Measurements from ENCODE around the gene FES.

The FES gene

GRCh38 chr15:90930861-90931574 lies 46.7 kb downstream of the FES start:
- Mint-ChIP-seq H3K27ac (peak overlapping the region; percentile 99), H3K36me3 (ENCODE audit: low read depth) (no peaks in the 10 kb centered on the region), H3K4me1 (peaks cover 52% of the 10 kb centered on the region), H3K27me3 (no peaks in the 10 kb centered on the region), H3K4me3 (peak overlapping the region; percentile 98), H3K9me3 (no peaks in the 10 kb centered on the region)
- DNase-seq, result peak; percentile 12
- ATAC-seq, result no peak

DNA sequence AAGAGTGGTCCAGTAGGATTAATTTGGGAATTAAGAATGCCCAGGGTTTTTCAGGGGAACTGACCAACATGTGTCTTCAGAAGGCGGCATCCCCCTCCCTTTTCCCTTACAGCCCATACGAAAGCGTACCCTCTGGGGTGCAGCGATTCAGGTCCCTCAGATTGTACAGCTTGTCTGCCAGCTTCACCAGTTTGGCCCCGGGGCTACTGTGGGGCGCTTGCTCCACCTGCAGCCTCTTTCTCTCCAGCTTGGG lies 47.2 kb downstream of the FES start:
- peaks cover 57% of the 10 kb centered on the region for H3K4me1 Mint-ChIP-seq

DNA sequence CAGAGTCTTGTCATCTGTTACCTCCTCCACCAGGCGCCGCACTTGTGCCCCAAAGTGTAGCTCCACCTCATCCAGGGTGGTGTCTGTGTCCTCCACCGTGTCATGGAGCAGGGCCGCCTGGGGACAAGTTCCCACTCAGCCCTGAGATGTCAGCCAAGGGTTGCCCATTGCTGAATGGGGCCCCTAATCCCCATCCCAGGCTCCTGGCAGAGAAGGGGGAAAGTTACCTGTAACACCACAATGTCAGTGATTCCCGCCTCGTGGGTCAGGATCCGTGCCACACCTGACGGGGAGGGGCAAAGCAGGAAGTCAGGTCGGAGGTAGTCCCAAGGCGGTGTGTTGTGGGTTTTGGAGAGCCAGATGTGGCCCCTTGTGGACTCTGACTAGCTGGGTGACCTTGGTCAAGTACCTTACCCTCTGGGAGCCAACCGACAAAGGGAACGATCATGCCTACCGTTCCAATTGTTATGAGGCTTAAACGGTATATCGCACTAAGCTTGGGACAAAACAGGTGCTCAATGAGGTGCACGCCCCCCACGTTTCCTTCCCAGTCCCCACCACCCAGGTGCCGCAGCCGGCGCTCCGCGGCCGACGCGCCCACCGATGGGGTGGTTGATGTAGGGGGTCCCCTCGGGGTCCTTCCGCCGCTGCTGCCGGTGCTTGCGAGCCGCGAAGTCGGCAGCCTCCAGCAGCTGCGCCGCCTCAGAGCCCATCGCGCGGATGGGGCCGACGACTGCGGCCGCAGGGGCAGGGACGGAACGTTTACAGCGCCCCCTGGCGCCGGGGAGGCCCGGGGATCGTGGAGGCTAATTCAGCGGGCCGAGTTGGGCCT lies 47.7 kb downstream of the FES start, which contains the start of gene HDDC3:
Gene HDDC3, minus strand, starts transcription at position 722 of the 832 bp plus-strand sequence. Its CDS starts 9 bp downstream, at position 713.
- Mint-ChIP-seq H3K27ac (peak within 1 kb of the TSS; percentile 99), H3K36me3 (ENCODE audit: low read depth) (no peaks in the 10 kb centered on the region), H3K9me3 (no peaks in the 10 kb centered on the region), H3K27me3 (no peaks in the 10 kb centered on the region), H3K4me1 (peaks cover 62% of the 10 kb centered on the region), H3K4me3 (peak within 1 kb of the TSS; percentile 98)
- DNase-seq, result peak; percentile 98
- peak; percentile 69 for ATAC-seq

More for the DNA sequence above, 47.2 kb downstream of the FES start:
- Mint-ChIP-seq H3K27me3 (no peaks in the 10 kb centered on the region), H3K9me3 (no peaks in the 10 kb centered on the region), H3K36me3 (ENCODE audit: low read depth) (no peaks in the 10 kb centered on the region), H3K27ac (peak overlapping the region; percentile 99), H3K4me3 (peak overlapping the region; percentile 98)
- ATAC-seq (no peak), DNase-seq (no peak)

DNA sequence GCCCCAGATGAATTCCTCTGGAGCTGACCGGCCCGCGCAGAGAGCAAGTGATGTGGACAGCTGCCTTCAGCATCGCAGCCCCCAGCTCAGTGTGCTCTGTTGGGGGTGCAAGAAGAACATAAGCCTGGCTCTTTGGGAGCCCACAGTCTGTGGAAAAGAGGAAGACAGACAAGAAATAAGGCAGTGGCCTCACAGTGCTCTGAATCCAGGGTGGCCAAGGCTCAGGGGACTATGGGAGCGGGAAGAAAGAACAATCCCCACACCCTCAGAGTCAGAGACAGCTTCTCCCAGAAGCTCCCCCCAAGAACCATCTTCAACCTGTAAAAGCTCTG lies 48.3 kb downstream of the FES start:
- ATAC-seq (no peak), DNase-seq (no peak)
- Mint-ChIP-seq H3K9me3 (no peaks in the 10 kb centered on the region), H3K27me3 (no peaks in the 10 kb centered on the region), H3K4me1 (peaks cover 64% of the 10 kb centered on the region), H3K27ac (peak overlapping the region; percentile 99), H3K4me3 (peak overlapping the region; percentile 98), H3K36me3 (ENCODE audit: low read depth) (no peaks in the 10 kb centered on the region)

DNA sequence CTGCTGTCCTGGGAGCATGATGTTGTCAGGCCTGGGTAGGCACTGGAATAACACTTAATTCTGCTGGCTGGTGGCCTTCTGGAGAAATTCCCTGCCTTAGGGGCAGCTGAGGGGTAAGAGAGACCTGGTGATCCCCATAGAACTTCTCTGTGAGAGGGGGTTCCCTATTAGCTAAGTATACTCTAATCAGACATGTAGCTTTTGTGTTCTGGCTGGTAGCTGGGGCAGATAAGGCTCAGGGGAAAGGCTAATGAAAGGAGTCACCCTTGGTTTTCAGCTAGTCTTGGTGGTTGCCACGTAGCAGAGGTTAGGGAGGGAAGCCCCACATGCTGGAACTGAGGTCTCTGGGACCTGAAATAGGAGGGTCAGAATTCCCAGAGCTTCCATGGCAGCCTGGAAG lies 49.0 kb downstream of the FES start:
- no peak for ATAC-seq
- no peak overlapping the region for H3K4me3 Mint-ChIP-seq
- no peaks in the 10 kb centered on the region for H3K9me3 Mint-ChIP-seq
- H3K36me3 Mint-ChIP-seq (ENCODE audit: low read depth), result peaks cover under 1% of the 10 kb centered on the region
- H3K4me1 Mint-ChIP-seq, result peaks cover 63% of the 10 kb centered on the region
- no peak overlapping the region for H3K27ac Mint-ChIP-seq
- no peak for DNase-seq
- no peaks in the 10 kb centered on the region for H3K27me3 Mint-ChIP-seq

DNA sequence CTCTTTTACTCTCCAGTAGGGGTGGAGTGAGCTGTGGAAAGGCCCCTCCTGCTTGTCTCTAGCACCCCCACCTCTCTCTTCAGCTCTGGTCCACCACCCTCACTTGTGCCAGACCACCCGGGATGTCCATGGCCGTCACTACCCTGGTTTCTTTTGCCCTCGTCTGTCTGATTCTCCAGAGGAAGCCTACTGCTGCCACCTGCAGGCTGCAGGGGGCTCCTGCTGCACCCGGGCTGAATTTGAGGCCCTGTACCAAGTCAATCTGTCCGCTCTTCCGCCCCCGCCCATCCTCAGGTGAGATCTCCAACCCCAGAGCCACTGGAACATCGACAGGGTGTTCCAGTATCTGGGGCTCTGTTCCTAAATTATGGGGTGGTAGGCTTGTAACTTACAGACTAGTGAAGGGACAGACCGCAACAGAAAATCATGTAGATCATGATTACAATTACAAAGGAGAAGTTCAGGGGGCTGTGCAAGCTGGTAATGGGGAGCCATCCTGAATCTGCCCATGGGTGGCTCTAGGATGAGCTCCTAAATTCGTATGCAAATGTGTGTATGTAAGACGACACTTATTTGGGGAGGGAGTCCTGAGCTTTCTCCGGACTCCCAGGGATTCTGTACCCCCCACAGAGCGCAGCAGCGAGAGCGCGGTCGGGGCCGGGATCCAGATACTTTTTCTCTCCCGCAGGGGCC lies 50.1 kb downstream of the FES start:
- peaks cover 56% of the 10 kb centered on the region for H3K4me1 Mint-ChIP-seq

GRCh38 chr15:90934949-90935751 lies 50.8 kb downstream of the FES start, which contains the start of gene UNC45A:
Gene UNC45A (plus strand): TSS chr15:90935285. CDS start chr15:90935325, 40 bp downstream.
- H3K36me3 Mint-ChIP-seq (ENCODE audit: low read depth), result peaks cover 5% of the 10 kb centered on the region
- peak within 1 kb of the TSS; percentile 84 for H3K4me3 Mint-ChIP-seq
- H3K27ac Mint-ChIP-seq, result peak within 1 kb of the TSS; percentile 92
- H3K4me1 Mint-ChIP-seq, result peaks cover 50% of the 10 kb centered on the region
- no peaks in the 10 kb centered on the region for H3K27me3 Mint-ChIP-seq
- peak; percentile 75 for ATAC-seq
- peak; percentile 99 for DNase-seq
- H3K9me3 Mint-ChIP-seq, result no peaks in the 10 kb centered on the region

More for the DNA sequence above, 50.1 kb downstream of the FES start:
- Mint-ChIP-seq H3K9me3 (no peaks in the 10 kb centered on the region), H3K27me3 (no peaks in the 10 kb centered on the region), H3K4me3 (peak overlapping the region; percentile 84), H3K27ac (peak overlapping the region; percentile 92), H3K36me3 (ENCODE audit: low read depth) (peaks cover 2% of the 10 kb centered on the region)
- ATAC-seq, result peak; percentile 33
- DNase-seq, result peak; percentile 90

GRCh38 chr15:90936823-90937222 lies 52.5 kb downstream of the FES start:
- no peaks in the 10 kb centered on the region for H3K9me3 Mint-ChIP-seq
- peaks cover 16% of the 10 kb centered on the region for H3K36me3 Mint-ChIP-seq (ENCODE audit: low read depth)
- DNase-seq (no peak), ATAC-seq (no peak)
- H3K4me1 Mint-ChIP-seq, result peaks cover 36% of the 10 kb centered on the region
- H3K27ac Mint-ChIP-seq, result no peak overlapping the region
- H3K4me3 Mint-ChIP-seq, result peak overlapping the region; percentile 84
- no peaks in the 10 kb centered on the region for H3K27me3 Mint-ChIP-seq

DNA sequence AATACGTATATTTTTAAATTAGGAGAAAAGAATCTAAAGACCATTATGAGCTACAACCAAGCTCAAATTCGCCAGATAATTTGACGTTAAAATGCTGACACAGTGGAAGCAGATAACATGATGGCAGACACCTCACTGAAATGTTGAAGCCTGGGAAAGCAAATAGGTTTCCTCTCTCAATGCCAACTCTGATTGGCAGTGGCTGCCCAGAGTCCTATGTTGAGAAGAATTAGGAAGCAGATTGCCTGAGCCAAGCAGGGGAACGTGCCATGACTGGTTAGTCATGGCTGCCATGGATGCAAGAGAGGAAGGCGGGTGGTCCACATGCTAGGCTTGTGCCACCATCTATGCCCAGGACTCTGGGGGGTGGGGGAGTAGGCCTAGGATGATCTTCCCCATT lies 54.0 kb downstream of the FES start:
- Mint-ChIP-seq H3K27me3 (no peaks in the 10 kb centered on the region), H3K27ac (no peak overlapping the region), H3K4me1 (peaks cover 29% of the 10 kb centered on the region), H3K36me3 (ENCODE audit: low read depth) (peaks cover 25% of the 10 kb centered on the region), H3K9me3 (no peaks in the 10 kb centered on the region), H3K4me3 (no peak overlapping the region)
- ATAC-seq (no peak), DNase-seq (no peak)

DNA sequence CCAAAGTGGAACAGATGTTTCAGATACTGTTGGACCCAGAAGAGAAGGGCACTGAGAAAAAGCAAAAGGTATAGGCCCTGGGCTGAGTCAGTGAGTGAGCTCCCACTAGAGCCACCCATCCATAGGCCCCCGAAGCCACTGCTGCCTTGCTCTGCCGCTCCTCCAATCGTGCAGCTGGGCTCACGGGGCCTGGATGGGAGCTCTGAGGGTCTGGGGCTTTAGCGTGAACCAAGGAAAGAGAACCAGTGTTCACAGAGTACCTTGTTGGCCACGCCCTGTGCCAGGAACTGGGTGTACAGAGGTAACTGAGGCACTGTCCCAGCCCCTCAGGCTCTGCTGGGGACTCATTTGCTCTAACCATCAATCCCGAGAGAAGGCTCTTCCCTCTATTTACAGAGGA lies 55.5 kb downstream of the FES start:
- H3K27ac Mint-ChIP-seq, result no peak overlapping the region
- no peak overlapping the region for H3K4me3 Mint-ChIP-seq
- H3K36me3 Mint-ChIP-seq (ENCODE audit: low read depth), result peaks cover 32% of the 10 kb centered on the region
- no peaks in the 10 kb centered on the region for H3K27me3 Mint-ChIP-seq
- DNase-seq, result no peak
- H3K4me1 Mint-ChIP-seq, result peaks cover 16% of the 10 kb centered on the region
- H3K9me3 Mint-ChIP-seq, result no peaks in the 10 kb centered on the region
- no peak for ATAC-seq

DNA sequence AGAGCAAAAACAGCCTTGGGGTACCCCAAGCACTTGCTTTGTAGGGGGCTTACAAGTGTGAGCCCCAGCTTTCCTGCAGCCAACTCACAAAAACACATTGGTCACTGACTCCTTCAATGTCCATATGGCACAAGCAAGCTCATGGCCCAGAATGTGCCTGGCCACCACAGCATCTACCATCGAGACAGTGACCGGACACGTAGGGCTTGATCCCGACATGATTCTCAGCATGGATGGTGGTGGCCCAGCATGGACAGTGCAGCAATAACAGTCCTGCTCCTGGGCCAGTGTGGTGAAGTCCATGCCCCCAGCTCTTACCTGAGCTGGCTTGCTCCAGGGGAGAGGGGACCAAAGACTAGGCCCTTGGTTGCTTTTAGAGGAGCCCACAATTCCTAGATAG lies 56.7 kb downstream of the FES start:
- H3K36me3 Mint-ChIP-seq (ENCODE audit: low read depth), result peaks cover 36% of the 10 kb centered on the region
- no peak overlapping the region for H3K27ac Mint-ChIP-seq
- no peak overlapping the region for H3K4me3 Mint-ChIP-seq
- no peak for ATAC-seq
- DNase-seq, result no peak
- peaks cover 11% of the 10 kb centered on the region for H3K4me1 Mint-ChIP-seq
- no peaks in the 10 kb centered on the region for H3K27me3 Mint-ChIP-seq
- no peaks in the 10 kb centered on the region for H3K9me3 Mint-ChIP-seq

- Mint-ChIP-seq H3K36me3 (ENCODE audit: low read depth) (peaks cover 41% of the 10 kb centered on the region), H3K4me3 (no peak overlapping the region), H3K27me3 (no peaks in the 10 kb centered on the region), H3K27ac (no peak overlapping the region), H3K4me1 (no peaks in the 10 kb centered on the region), H3K9me3 (no peaks in the 10 kb centered on the region)
- ATAC-seq (no peak), DNase-seq (no peak)
Measured at GRCh38 chr15:90942354-90943120, 58.2 kb downstream of the FES start.

GRCh38 chr15:90945091-90945490 lies 60.8 kb downstream of the FES start:
- Mint-ChIP-seq H3K27me3 (no peaks in the 10 kb centered on the region), H3K36me3 (ENCODE audit: low read depth) (peaks cover 39% of the 10 kb centered on the region), H3K4me3 (no peak overlapping the region), H3K27ac (no peak overlapping the region), H3K9me3 (no peaks in the 10 kb centered on the region), H3K4me1 (no peaks in the 10 kb centered on the region)
- DNase-seq (no peak), ATAC-seq (no peak)

Data from activated naive CD8-positive, alpha-beta T cell treated with anti-CD3 and anti-CD28 coated beads, Interleukin-2, amount 50 U/mL, for 24 hours (primary cell).